Mononuclear cell (primary cell): ENCODE results near the gene RNF157. TPM values are rescaled to one million over a fixed set of nuclear protein-coding genes. Genes with fewer than 3 reads are reported as not detected.

Source experiments
- H3K27me3 ChIP-seq: 2 replicates; pipeline ENCODE4 v1.6.0; 2011; ENCODE audit warnings: low read length, control low read depth; ENCODE audit not compliant: insufficient read depth
- H3K4me1 ChIP-seq: 2 replicates; pipeline ENCODE4 v1.5.1; 2011; ENCODE audit warnings: mild to moderate bottlenecking, low read length, control low read depth; ENCODE audit not compliant: insufficient read depth
- H3K4me3 ChIP-seq: 2 replicates; pipeline ENCODE4 v1.5.1; 2011; ENCODE audit warnings: mild to moderate bottlenecking, low read length, moderate library complexity
- H3K9me3 ChIP-seq: 2 replicates; pipeline ENCODE4 v1.5.1; 2011; ENCODE audit warnings: low read depth, mild to moderate bottlenecking, control low read depth, low read length
- total RNA-seq: library from RNA; depleted of rRNA; stranded (reverse); fragments of >200 nt; gene quantifications from one replicate; pipeline ENCODE4 v1.2.3, GENCODE V29; 2012

The RNF157 gene
- total RNA-seq, 1 donor = 19.1 TPM

GRCh38 chr17:76145231-76146052, 94.9 kb downstream of the RNF157 start:
- H3K27me3 ChIP-seq = peaks cover 2% of the 10 kb centered on the region
- H3K4me3 ChIP-seq = no peak overlapping the region
- H3K9me3 ChIP-seq = no peaks in the 10 kb centered on the region
- H3K4me1 ChIP-seq = peaks cover 61% of the 10 kb centered on the region

- Histone ChIP-seq H3K9me3 (no peaks in the 10 kb centered on the region), H3K4me3 (no peak overlapping the region), H3K27me3 (peaks cover 18% of the 10 kb centered on the region), H3K4me1 (peaks cover 66% of the 10 kb centered on the region)
Measured at GRCh38 chr17:76142585-76143041, 97.7 kb downstream of the RNF157 start.

GRCh38 chr17:76142039-76142584, 98.2 kb downstream of the RNF157 start:
- Histone ChIP-seq H3K4me1 (peaks cover 66% of the 10 kb centered on the region), H3K4me3 (no peak overlapping the region), H3K9me3 (no peaks in the 10 kb centered on the region), H3K27me3 (peaks cover 18% of the 10 kb centered on the region)

GRCh38 chr17:76141212-76142038, 98.9 kb downstream of the RNF157 start, which contains the start of gene FOXJ1:
Gene FOXJ1 (minus strand): TSS chr17:76141245. CDS start chr17:76140395, 850 bp downstream.
- H3K4me1 ChIP-seq = peaks cover 62% of the 10 kb centered on the region
- H3K27me3 ChIP-seq = peaks cover 18% of the 10 kb centered on the region
- peak within 1 kb of the TSS; percentile 32 for H3K4me3 ChIP-seq
- H3K9me3 ChIP-seq = no peaks in the 10 kb centered on the region

GRCh38 chr17:76140661-76141211, 99.6 kb downstream of the RNF157 start:
- H3K4me3 ChIP-seq = no peak overlapping the region
- peaks cover 55% of the 10 kb centered on the region for H3K4me1 ChIP-seq
- no peaks in the 10 kb centered on the region for H3K9me3 ChIP-seq
- peaks cover 18% of the 10 kb centered on the region for H3K27me3 ChIP-seq

- Histone ChIP-seq H3K4me1 (peaks cover 52% of the 10 kb centered on the region), H3K27me3 (peaks cover 18% of the 10 kb centered on the region), H3K4me3 (no peak overlapping the region), H3K9me3 (no peaks in the 10 kb centered on the region)
Measured at GRCh38 chr17:76139801-76140660, 100.3 kb downstream of the RNF157 start.

GRCh38 chr17:76138896-76139752, 101.2 kb downstream of the RNF157 start:
- Histone ChIP-seq H3K27me3 (peaks cover 18% of the 10 kb centered on the region), H3K9me3 (no peaks in the 10 kb centered on the region), H3K4me3 (no peak overlapping the region), H3K4me1 (peaks cover 43% of the 10 kb centered on the region)

GRCh38 chr17:76138234-76138895, 101.9 kb downstream of the RNF157 start:
- Histone ChIP-seq H3K9me3 (no peaks in the 10 kb centered on the region), H3K4me1 (peaks cover 35% of the 10 kb centered on the region), H3K4me3 (no peak overlapping the region), H3K27me3 (peaks cover 18% of the 10 kb centered on the region)

DNA sequence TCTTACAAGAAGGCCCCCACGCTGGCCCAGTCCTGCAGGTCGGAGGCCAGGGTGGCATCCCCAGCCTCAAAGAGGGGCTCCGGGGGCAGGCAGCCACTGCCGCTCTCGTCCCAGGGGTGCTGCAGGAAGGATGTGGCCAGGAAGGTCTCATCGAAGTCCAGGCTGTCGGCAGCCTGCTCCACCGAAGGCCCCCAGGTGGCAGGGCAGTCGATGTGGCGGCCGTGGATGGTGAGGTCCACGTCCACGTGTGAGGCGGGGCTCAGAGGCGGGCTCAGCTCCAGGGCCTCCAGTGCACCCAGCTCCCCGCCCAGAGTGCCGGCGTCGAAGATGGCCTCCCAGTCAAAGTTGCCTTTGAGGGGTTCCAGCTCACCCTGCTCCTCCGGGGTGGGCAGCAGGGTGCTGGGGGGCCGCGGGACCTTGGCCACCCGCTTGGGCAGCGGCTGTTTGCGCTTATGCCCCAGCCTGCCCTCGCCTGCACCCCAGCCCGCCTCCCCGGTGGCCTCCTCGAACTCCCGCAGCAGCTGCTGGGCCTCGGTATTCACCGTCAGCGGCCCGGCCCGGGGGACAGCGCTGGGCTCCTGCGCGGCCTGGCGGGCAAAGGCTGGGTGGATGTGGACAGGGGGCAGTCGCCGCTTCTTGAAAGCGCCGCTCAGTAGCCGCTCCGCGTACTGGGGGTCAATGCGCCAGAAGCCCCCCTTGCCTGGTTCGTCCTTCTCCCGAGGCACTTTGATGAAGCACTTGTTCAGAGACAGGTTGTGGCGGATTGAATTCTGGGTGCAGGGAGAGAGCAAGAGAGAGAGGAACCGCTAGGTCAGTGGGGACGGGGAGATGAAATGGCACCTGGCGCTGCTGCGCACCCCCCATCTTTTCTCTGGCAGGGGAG, 102.7 kb downstream of the RNF157 start:
- peaks cover 18% of the 10 kb centered on the region for H3K27me3 ChIP-seq
- peaks cover 28% of the 10 kb centered on the region for H3K4me1 ChIP-seq
- no peak overlapping the region for H3K4me3 ChIP-seq
- no peaks in the 10 kb centered on the region for H3K9me3 ChIP-seq

- H3K27me3 ChIP-seq = peaks cover 18% of the 10 kb centered on the region
- no peak overlapping the region for H3K4me3 ChIP-seq
- peaks cover 25% of the 10 kb centered on the region for H3K4me1 ChIP-seq
- H3K9me3 ChIP-seq = no peaks in the 10 kb centered on the region
Measured at GRCh38 chr17:76137001-76137350, 103.3 kb downstream of the RNF157 start.

GRCh38 chr17:76136276-76137000, 103.9 kb downstream of the RNF157 start:
- Histone ChIP-seq H3K27me3 (peaks cover 18% of the 10 kb centered on the region), H3K4me3 (no peak overlapping the region), H3K4me1 (peaks cover 19% of the 10 kb centered on the region), H3K9me3 (no peaks in the 10 kb centered on the region)

GRCh38 chr17:76135810-76136188, 104.5 kb downstream of the RNF157 start:
- Histone ChIP-seq H3K4me1 (peaks cover 13% of the 10 kb centered on the region), H3K4me3 (no peak overlapping the region), H3K9me3 (no peaks in the 10 kb centered on the region), H3K27me3 (peaks cover 18% of the 10 kb centered on the region)
